OCI-LY7 (cell line): ENCODE data around the gene GATA2.

Experiments
- CTCF ChIP-seq: fragments of 200-600 bp; sonication (generic); conservative IDR thresholded peaks from 2 replicates; pipeline ENCODE4 v1.5.1; 2014; ENCODE audit warnings: mild to moderate bottlenecking, antibody characterized with exemption, low read length, moderate library complexity, mixed read lengths
- EZH2phosphoT487 ChIP-seq: fragments of 200-600 bp; sonication (generic); IDR thresholded peaks from 2 replicates; pipeline ENCODE4 v1.6.1; 2018; ENCODE audit warnings: low read depth, borderline replicate concordance, mild to moderate bottlenecking, mixed run types, antibody characterized with exemption, low read length, moderate library complexity, mixed read lengths

GRCh38 chr3:128470134-128470899 is 22.7 kb downstream of the GATA2 start:
- no peak for TF ChIP-seq CTCF
- no peak for TF ChIP-seq EZH2phosphoT487
